ENCODE results near the gene NUDT4.
"Not testable (repeated sequence)": the region's sequence is repeated elsewhere in the genome, so short reads cannot be mapped to it uniquely, and the experiment has no call there.

Gene NUDT4

DNA sequence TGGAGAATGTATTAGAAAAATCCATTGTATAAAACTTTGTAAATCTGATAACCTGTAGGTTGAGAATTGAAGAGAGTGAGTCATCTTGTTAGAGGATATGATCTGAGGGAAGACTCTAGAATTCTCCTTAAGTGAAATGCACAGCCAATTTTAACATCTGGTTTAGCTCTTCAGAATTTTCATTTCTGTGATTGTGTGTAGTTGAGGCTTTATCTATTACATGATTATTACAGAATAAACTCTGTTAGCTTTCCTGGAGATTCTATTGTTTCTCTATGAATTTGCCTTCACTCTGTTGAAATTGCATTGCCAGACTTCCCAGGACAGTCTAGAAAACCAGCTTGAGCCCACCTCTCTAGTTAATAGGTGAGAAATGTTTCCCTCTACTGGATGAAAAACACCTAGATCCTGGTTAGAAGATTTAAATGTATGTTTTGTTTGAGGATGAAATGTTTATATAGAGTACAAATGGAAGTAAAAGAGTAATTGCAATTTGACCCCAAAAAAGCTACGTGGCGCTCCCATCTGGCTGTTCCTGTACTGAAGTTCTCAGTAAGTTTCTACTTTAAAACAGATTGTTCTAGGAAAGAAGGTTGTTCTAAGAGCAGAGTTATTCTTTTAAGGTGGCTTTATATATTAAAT, 2.9 kb downstream of the NUDT4 start:
- DNase-seq (ENCODE audit: low read depth, low spot score) = peak; percentile 64
- TF ChIP-seq, protein P1, sequence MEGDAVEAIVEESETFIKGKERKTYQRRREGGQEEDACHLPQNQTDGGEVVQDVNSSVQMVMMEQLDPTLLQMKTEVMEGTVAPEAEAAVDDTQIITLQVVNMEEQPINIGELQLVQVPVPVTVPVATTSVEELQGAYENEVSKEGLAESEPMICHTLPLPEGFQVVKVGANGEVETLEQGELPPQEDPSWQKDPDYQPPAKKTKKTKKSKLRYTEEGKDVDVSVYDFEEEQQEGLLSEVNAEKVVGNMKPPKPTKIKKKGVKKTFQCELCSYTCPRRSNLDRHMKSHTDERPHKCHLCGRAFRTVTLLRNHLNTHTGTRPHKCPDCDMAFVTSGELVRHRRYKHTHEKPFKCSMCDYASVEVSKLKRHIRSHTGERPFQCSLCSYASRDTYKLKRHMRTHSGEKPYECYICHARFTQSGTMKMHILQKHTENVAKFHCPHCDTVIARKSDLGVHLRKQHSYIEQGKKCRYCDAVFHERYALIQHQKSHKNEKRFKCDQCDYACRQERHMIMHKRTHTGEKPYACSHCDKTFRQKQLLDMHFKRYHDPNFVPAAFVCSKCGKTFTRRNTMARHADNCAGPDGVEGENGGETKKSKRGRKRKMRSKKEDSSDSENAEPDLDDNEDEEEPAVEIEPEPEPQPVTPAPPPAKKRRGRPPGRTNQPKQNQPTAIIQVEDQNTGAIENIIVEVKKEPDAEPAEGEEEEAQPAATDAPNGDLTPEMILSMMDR (IDR thresholded peaks at IDR 0.05; ENCODE audit: low read depth, low read length) = peak; percentile 19
- peak overlapping the region; percentile 74 for H3K4me3 ChIP-seq (ENCODE audit: low read depth, low read length)
- in situ Hi-C loops (cut with HindIII; ENCODE audit: low sequenced_read_pairs) = no loop called here

DNA sequence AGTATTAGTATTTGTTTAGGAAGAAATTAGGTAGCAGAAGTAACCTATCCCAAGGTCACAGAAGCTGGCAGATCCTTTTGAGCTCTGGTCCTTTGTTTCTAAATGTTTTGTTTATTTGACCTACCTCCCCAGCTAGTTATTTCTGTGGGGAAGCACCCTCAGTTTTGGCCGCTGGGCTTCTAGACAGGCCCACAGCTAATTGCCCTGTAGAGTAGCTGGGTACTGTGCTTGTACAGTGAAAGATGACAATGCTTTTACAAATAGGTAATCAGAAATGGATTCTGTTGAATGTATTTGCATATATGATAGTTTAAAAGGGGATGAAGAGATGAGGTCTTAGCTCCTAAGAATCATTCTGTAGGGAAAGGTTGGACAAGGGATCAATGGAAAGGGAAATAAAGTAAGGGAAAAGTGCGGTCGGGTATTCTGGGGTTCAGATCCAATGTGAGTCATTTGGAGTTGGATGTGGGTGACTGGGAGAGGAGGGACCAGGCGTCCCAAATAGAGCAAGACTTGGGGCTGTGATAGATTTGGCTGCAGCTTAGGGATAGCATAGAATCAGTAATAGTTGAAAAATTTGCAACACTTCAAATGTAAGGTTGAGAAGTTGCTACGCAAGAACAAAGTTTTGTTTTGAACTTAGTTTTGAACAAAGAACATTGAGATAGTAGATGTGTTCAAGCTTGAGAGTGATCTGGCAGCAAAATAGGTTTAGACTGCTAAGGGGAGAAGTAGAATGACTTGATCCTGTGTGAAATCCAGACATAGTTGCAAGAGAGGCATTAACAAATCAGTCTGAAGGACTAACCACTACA, 3.6 kb downstream of the NUDT4 start:
- in situ Hi-C loops (cut with HindIII; ENCODE audit: low sequenced_read_pairs) = no loop called here
- TF ChIP-seq, protein P1 (IDR thresholded peaks at IDR 0.05; ENCODE audit: low read depth, low read length) = no peak
- no peak for DNase-seq (ENCODE audit: low read depth, low spot score)
- H3K4me3 ChIP-seq (ENCODE audit: low read depth, low read length) = peak overlapping the region; percentile 74

DNA sequence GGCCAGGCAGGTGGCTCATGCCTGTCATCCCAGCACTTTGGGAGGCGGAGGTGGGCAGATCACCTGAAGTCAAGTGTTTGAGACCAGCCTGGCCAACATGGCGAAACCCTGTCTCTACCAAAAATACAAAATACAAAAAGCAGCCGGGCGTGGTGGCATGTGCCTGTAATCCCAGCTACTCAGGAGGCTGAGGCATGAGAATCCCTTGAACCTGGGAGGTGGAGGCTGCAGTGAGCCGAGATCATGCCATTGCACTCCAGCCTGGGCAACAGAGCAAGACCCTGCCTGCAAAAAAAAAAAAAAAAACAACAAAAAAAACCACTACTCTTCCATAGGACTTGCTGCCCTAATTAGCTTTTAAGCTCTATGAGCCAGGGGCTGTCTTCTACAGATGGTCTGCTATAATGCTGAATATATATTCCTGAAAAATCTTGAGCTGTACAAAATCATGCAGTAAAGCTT, 4.3 kb downstream of the NUDT4 start:
- DNase-seq (ENCODE audit: low read depth, low spot score); H3K4me3 ChIP-seq (ENCODE audit: low read depth, low read length); in situ Hi-C loops (cut with HindIII; ENCODE audit: low sequenced_read_pairs): not testable (repeated sequence)

DNA sequence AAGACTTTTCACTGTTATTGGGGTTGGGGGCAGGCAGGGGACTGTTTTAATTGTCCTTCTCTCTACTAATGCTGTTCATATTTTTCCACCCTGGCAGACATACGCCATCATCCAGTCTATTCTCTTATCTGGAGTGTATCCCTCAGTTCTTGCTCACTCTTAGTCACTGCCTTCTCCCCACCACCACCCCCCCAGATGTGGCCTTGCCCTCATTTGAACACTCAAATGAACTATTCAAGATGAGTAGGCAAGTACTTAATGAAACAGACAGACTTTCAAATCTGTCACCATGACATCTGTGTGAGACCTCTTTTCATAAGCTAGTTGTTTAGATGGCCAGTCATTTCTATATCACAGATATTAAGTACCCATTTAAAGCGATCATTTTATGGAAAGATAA, 10.1 kb downstream of the NUDT4 start:
- in situ Hi-C loops (cut with HindIII; ENCODE audit: low sequenced_read_pairs) = no loop called here
- TF ChIP-seq, protein P1 (IDR thresholded peaks at IDR 0.05; ENCODE audit: low read depth, low read length) = no peak
- no peak overlapping the region for H3K4me3 ChIP-seq (ENCODE audit: low read depth, low read length)
- peak; percentile 52 for DNase-seq (ENCODE audit: low read depth, low spot score)

DNA sequence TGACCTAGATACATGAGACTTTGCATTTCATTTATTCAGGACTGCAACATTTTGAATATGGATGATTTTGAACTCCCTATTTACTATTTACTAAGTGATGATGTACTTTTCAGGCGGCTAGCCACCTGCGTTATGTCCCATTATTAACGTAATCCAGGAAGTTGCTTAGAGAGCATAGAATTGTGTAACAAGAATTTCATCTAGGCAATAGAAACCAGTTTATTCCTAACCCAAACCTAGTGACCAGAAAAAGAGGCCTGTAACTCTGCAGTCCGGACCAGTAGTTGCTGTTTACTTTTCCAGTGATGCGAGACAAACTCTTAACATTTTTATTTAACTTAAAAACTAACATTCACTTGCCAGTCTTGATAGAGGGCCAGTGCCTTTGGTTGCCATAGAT, 12.3 kb downstream of the NUDT4 start:
- TF ChIP-seq, protein P1 (IDR thresholded peaks at IDR 0.05; ENCODE audit: low read depth, low read length) = no peak
- in situ Hi-C loops (cut with HindIII; ENCODE audit: low sequenced_read_pairs) = no loop called here
- no peak overlapping the region for H3K4me3 ChIP-seq (ENCODE audit: low read depth, low read length)
- DNase-seq (ENCODE audit: low read depth, low spot score) = no peak

DNA sequence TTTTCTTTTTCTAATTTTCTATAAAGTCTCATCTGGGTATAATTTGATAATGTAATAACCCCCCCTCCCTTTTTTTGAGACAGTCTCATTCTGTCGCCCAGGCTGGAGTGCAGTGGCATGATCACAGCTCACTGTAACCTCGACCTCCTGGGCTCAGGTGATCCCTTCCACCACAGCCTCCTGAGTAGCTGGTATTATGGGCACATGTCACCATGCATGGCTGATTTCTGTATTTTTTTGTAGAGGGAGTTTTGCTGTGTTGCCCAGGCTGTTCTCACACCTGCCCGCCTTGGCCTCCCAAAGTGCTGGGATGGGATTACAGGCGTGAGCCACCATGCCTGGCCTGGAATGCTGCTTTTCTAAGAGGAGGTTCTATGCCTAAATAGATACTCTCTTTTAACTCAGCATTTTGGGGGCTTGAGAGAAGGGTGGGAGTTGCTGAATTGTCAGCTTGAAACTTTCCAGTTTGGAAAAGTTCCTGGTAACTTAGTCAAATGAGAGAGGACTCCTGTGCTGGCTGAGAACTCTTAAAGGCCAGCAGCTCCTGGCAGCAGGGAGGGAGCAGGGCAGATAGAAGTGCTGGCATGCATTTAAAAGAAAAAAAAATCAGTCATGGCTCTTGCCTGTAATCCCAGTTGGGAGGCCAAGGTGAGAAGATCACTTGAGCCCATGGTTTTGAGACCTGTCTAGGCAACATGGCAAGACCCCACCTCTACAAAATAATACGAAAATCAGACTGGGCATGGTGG, 13.0 kb downstream of the NUDT4 start:
- no peak overlapping the region for H3K4me3 ChIP-seq (ENCODE audit: low read depth, low read length)
- in situ Hi-C loops (cut with HindIII; ENCODE audit: low sequenced_read_pairs) = no loop called here
- DNase-seq (ENCODE audit: low read depth, low spot score) = no peak
- TF ChIP-seq, protein P1 (IDR thresholded peaks at IDR 0.05; ENCODE audit: low read depth, low read length) = no peak

Measured in astrocyte of the spinal cord (primary cell).